Measurements from ENCODE around the gene DEK. TPM values are rescaled to one million over a fixed set of nuclear protein-coding genes. Genes with fewer than 3 reads are reported as not detected.

The DEK gene
- total RNA-seq, 1 experiment from 2014 or later, result 148 TPM

DNA sequence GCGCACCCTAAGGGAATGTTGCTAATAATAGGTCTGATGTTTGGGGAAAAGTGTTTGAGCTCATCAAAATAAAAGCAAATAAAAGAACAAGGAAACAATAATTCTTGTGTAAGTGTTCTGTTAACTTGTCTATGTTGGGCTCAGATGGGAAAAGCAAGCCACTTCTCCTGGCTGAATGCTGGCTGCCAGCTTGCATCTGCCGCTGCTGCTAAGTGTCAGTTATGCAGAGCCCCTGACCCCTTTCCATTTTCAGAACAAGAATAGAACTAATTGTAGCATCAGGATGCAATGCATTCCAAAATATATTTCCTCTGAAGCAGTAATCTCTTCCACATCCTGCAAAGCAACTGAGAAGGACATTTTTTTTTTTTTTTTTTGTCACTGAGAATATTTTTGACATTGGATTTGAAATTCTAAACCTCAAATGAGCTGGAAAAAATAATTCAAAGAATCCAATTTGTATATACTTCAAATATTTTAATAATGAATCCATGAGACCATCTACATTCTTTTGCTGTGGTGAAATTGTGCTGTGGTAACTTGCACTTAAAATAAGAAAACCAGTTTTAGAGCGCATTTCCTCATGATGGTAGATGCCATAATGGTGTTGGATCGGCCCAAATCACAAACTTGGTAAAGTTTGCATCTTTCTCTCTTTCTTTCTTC, 43.9 kb upstream of the DEK start:
- H3K27ac Mint-ChIP-seq (ENCODE audit: low read depth, unreplicated experiment), result no peak overlapping the region
- DNase-seq (ENCODE audit: unreplicated experiment), result no peak
- TF ChIP-seq, protein P1, sequence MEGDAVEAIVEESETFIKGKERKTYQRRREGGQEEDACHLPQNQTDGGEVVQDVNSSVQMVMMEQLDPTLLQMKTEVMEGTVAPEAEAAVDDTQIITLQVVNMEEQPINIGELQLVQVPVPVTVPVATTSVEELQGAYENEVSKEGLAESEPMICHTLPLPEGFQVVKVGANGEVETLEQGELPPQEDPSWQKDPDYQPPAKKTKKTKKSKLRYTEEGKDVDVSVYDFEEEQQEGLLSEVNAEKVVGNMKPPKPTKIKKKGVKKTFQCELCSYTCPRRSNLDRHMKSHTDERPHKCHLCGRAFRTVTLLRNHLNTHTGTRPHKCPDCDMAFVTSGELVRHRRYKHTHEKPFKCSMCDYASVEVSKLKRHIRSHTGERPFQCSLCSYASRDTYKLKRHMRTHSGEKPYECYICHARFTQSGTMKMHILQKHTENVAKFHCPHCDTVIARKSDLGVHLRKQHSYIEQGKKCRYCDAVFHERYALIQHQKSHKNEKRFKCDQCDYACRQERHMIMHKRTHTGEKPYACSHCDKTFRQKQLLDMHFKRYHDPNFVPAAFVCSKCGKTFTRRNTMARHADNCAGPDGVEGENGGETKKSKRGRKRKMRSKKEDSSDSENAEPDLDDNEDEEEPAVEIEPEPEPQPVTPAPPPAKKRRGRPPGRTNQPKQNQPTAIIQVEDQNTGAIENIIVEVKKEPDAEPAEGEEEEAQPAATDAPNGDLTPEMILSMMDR (IDR thresholded peaks at IDR 0.05; ENCODE audit: unreplicated experiment), result no peak
- no peaks in the 10 kb centered on the region for H3K36me3 Mint-ChIP-seq (ENCODE audit: insufficient read depth, unreplicated experiment)
- ChIA-PET POLR2A (no interaction called here), CTCF (interaction anchor here (0.6 to 1.5 kb wide), 2 partner anchors 16 to 707 kb away, joined by 4 read pairs; no protein-coding TSS in a partner anchor)
- intact Hi-C loops (cut with micrococcal nuclease), result no loop called here
- peaks cover 10% of the 10 kb centered on the region for H3K9me3 Mint-ChIP-seq (ENCODE audit: unreplicated experiment)
- no peaks in the 10 kb centered on the region for H3K27me3 Mint-ChIP-seq (ENCODE audit: insufficient read depth, unreplicated experiment)
- H3K4me3 Mint-ChIP-seq (ENCODE audit: unreplicated experiment), result no peak overlapping the region
- BruUV-seq (replicated peaks), result no TSS peak
- H3K4me1 Mint-ChIP-seq (ENCODE audit: insufficient read depth, unreplicated experiment), result peaks cover 6% of the 10 kb centered on the region

DNA sequence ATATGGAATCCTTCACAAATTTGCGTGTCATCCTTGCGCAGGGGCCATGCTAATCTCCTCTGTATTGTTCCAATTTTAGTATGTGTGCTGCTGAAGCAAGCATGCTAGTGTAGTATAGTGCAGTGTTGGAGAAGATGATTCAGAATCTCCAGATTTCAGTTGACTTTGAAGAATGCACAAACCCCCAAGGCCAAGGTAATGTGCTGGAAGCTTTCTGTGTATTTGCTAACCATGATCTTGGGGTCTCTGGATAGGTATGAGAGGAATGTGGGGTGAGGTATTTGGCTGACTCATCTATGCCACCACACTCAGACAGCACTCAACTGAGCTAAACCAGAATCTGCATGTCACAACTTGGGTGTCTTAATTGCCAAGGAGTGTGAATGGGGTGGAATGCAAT, 42.6 kb upstream of the DEK start:
- H3K27me3 Mint-ChIP-seq (ENCODE audit: insufficient read depth, unreplicated experiment), result no peaks in the 10 kb centered on the region
- no peak overlapping the region for H3K27ac Mint-ChIP-seq (ENCODE audit: low read depth, unreplicated experiment)
- ChIA-PET POLR2A (interaction anchor here (0.6 to 1.1 kb wide), 3 partner anchors 10 to 1758 kb away, joined by 3 read pairs; no protein-coding TSS in a partner anchor), CTCF (interaction anchor here (0.7 to 1.5 kb wide), 2 partner anchors 17 to 76 kb away, joined by 4 to 5 read pairs; no protein-coding TSS in a partner anchor)
- peaks cover 10% of the 10 kb centered on the region for H3K9me3 Mint-ChIP-seq (ENCODE audit: unreplicated experiment)
- no TSS peak for BruUV-seq (replicated peaks)
- DNase-seq (ENCODE audit: unreplicated experiment), result peak; percentile 16
- intact Hi-C loops (cut with micrococcal nuclease), result no loop called here
- TF ChIP-seq, protein P1 (IDR thresholded peaks at IDR 0.05; ENCODE audit: unreplicated experiment), result no peak
- H3K4me3 Mint-ChIP-seq (ENCODE audit: unreplicated experiment), result no peak overlapping the region
- no peaks in the 10 kb centered on the region for H3K36me3 Mint-ChIP-seq (ENCODE audit: insufficient read depth, unreplicated experiment)
- H3K4me1 Mint-ChIP-seq (ENCODE audit: insufficient read depth, unreplicated experiment), result peaks cover 6% of the 10 kb centered on the region

GRCh38 chr6:18302561-18303439, 38.5 kb upstream of the DEK start:
- Mint-ChIP-seq H3K4me1 (ENCODE audit: insufficient read depth, unreplicated experiment) (peaks cover 6% of the 10 kb centered on the region), H3K4me3 (ENCODE audit: unreplicated experiment) (no peak overlapping the region), H3K9me3 (ENCODE audit: unreplicated experiment) (no peaks in the 10 kb centered on the region), H3K27ac (ENCODE audit: low read depth, unreplicated experiment) (no peak overlapping the region), H3K36me3 (ENCODE audit: insufficient read depth, unreplicated experiment) (no peaks in the 10 kb centered on the region), H3K27me3 (ENCODE audit: insufficient read depth, unreplicated experiment) (no peaks in the 10 kb centered on the region)
- BruUV-seq (replicated peaks), result no TSS peak
- ChIA-PET POLR2A (no interaction called here), CTCF (interaction anchor here (0.5 to 1.0 kb wide), 4 partner anchors 14 to 346 kb away, joined by 3 to 7 read pairs (median 3); no protein-coding TSS in a partner anchor)
- peak; percentile 16 for DNase-seq (ENCODE audit: unreplicated experiment)
- intact Hi-C loops (cut with micrococcal nuclease), result no loop called here
- TF ChIP-seq, protein P1 (IDR thresholded peaks at IDR 0.05; ENCODE audit: unreplicated experiment), result no peak

All from MCF 10A (cell line).